Trophoblast cell (in vitro differentiated cells and primary cell): ENCODE results near the gene RPLP2.

Experiments
- DNase-seq, 2 donors: peaks; one replicate each; pipeline ENCODE4 v3.0.0-alpha.2; 2016
- H2AFZ ChIP-seq: 2 replicates; pipeline ENCODE4 v1.6.1; 2013; ENCODE audit warnings: low read length, moderate library complexity, mild to moderate bottlenecking; ENCODE audit not compliant: insufficient read depth, poor library complexity
- H2AK5ac ChIP-seq: 2 replicates; pipeline ENCODE4 v1.6.1; 2013; ENCODE audit warnings: mild to moderate bottlenecking, low read length
- H2BK120ac ChIP-seq: 2 replicates; pipeline ENCODE4 v1.6.1; 2013; ENCODE audit warnings: low read length, mild to moderate bottlenecking, moderate library complexity; ENCODE audit not compliant: insufficient read depth, poor library complexity
- H2BK12ac ChIP-seq: 2 replicates; pipeline ENCODE4 v1.6.1; 2013; ENCODE audit warnings: mild to moderate bottlenecking, low read length, moderate library complexity
- H2BK5ac ChIP-seq: 2 replicates; pipeline ENCODE4 v1.6.1; 2013; ENCODE audit warnings: low read length, low read depth, moderate library complexity, mild to moderate bottlenecking; ENCODE audit not compliant: poor library complexity
- H3K14ac ChIP-seq: 2 replicates; pipeline ENCODE4 v1.6.1; 2013; ENCODE audit warnings: mild to moderate bottlenecking, low read length
- H3K18ac ChIP-seq: 2 replicates; pipeline ENCODE4 v1.6.1; 2013; ENCODE audit warnings: mild to moderate bottlenecking, low read length
- H3K23ac ChIP-seq: 2 replicates; pipeline ENCODE4 v1.6.1; 2013; ENCODE audit warnings: low read length
- H3K27ac ChIP-seq: 2 replicates; pipeline ENCODE4 v1.5.1; 2013; ENCODE audit warnings: low read depth, mild to moderate bottlenecking, inconsistent platforms, low read length, moderate library complexity
- H3K27me3 ChIP-seq: 2 replicates; pipeline ENCODE4 v1.6.1; 2013; ENCODE audit warnings: inconsistent platforms, mild to moderate bottlenecking, low read length, moderate library complexity; ENCODE audit not compliant: insufficient read depth
- H3K36me3 ChIP-seq, 2 experiments: 1 replicate in 1 of 2; 2 replicates in 1 of 2; pipeline ENCODE4 v1.6.1; 2013; ENCODE audit warnings: low read length in 2 of 2, mild to moderate bottlenecking in 2 of 2, moderate library complexity in 1 of 2; ENCODE audit not compliant: insufficient read depth in 2 of 2, control insufficient read depth in 1 of 2
- H3K4ac ChIP-seq: 2 replicates; pipeline ENCODE4 v1.6.1; 2013; ENCODE audit warnings: low read depth, mild to moderate bottlenecking, low read length, moderate library complexity
- H3K4me1 ChIP-seq, 2 experiments: 1 replicate in 1 of 2; 2 replicates in 1 of 2; pipeline ENCODE4 v1.6.1; 2013; ENCODE audit warnings: low read length in 2 of 2, mild to moderate bottlenecking in 2 of 2, moderate library complexity in 1 of 2; ENCODE audit not compliant: insufficient read depth in 2 of 2, control insufficient read depth in 1 of 2
- H3K4me2 ChIP-seq: 2 replicates; pipeline ENCODE4 v1.6.1; 2013; ENCODE audit warnings: inconsistent platforms, mild to moderate bottlenecking, low read length, moderate library complexity
- H3K4me3 ChIP-seq: 2 replicates; pipeline ENCODE4 v1.5.1; 2013; ENCODE audit warnings: mild to moderate bottlenecking, low read depth, low read length, inconsistent platforms
- H3K79me1 ChIP-seq: one replicate; pipeline ENCODE4 v1.6.1; 2013; ENCODE audit warnings: low read length
- H3K79me2 ChIP-seq: 2 replicates; pipeline ENCODE4 v1.6.1; 2013; ENCODE audit warnings: low read length, mild to moderate bottlenecking; ENCODE audit not compliant: control insufficient read depth, insufficient read depth, poor library complexity
- H3K9ac ChIP-seq: 2 replicates; pipeline ENCODE4 v1.6.1; 2013; ENCODE audit warnings: mild to moderate bottlenecking, low read length
- H3K9me3 ChIP-seq: 2 replicates; pipeline ENCODE4 v1.6.1; 2013; ENCODE audit warnings: low read depth, mild to moderate bottlenecking, control low read depth, inconsistent platforms, low read length; ENCODE audit not compliant: insufficient read depth
- H4K12ac ChIP-seq: 2 replicates; pipeline ENCODE4 v1.6.1; 2013; ENCODE audit warnings: low read depth, mild to moderate bottlenecking, low read length, moderate library complexity
- H4K8ac ChIP-seq: 2 replicates; pipeline ENCODE4 v1.6.1; 2013; ENCODE audit warnings: low read depth, mild to moderate bottlenecking, low read length, moderate library complexity
- H4K91ac ChIP-seq: one replicate; pipeline ENCODE4 v1.6.1; 2013; ENCODE audit warnings: low read depth, mild to moderate bottlenecking, low read length, moderate library complexity
- WGBS: extraction: QIAGEN DNeasy Blood & Tissue Kit; methylation state at CpG from one replicate; pipeline ENCODE4 v1.1.7; 2013; ENCODE audit warnings: missing lambda C conversion rate; ENCODE audit not compliant: insufficient read length, insufficient coverage; ENCODE audit errors: extremely low coverage; 5-methylcytosine and 5-hydroxymethylcytosine counted together

Gene RPLP2

DNA sequence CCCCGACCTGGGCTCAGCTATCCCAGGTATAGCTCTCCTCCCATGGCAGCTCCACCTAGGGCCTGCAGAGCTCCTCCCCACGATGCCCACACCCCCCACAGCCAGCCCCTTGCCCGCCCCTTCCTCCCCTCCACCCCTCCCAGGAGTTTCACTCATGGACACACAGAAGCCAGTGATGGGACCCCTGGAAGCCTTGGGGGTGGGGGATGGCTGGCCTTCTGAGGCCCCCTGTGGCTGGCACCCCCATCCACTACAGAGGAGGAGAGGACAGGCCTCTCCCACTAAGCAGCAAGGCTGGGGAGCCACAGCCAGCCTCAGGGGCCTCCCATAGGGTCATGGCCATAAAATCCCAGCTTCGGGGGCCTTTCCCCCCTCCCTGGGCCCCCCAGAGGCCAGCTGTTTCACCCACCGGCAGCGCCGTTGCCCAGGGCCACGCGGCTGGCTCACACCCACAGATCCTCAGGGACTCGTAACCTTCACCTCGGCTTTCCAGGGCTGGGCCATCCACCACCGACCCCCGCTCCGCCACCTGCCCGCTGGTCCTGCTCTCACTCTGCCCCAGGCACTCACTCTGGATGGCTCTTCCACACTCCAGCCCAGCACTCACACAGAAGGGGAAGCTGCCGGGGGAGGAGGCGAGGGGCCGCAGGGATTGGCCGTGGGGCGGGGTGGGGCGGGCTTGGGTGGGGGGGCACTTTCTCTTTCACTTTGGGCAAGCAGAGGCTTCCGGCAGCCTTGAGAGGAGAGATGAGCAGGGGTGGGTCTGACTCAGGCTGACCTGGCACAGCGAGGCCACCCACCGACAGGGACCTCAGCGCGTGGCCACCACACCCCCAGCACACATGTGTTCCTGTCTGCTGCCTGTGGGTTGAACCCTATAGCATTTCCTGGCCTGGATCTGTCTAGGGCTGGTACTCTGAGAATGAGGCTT is 13.9 kb upstream of the RPLP2 start:
- Histone ChIP-seq H3K36me3 (peaks cover 56 to 57% of the 10 kb centered on the region in 2 experiments), H4K12ac (no peak overlapping the region), H2AFZ (no peak overlapping the region), H2BK120ac (no peak overlapping the region), H3K4me3 (no peak overlapping the region), H3K79me1 (peaks cover 6% of the 10 kb centered on the region), H3K27ac (no peak overlapping the region), H3K23ac (no peak overlapping the region), H3K9me3 (no peaks in the 10 kb centered on the region), H4K91ac (no peak overlapping the region), H3K9ac (no peak overlapping the region), H3K79me2 (peaks cover 6% of the 10 kb centered on the region), H3K18ac (peak overlapping the region; percentile 11), H3K14ac (no peak overlapping the region), H2BK12ac (no peak overlapping the region), H3K27me3 (no peaks in the 10 kb centered on the region), H3K4ac (no peak overlapping the region), H3K4me2 (no peak overlapping the region), H2BK5ac (no peak overlapping the region), H3K4me1 (peaks cover 14 to 17% of the 10 kb centered on the region in 2 experiments), H2AK5ac (no peak overlapping the region), H4K8ac (no peak overlapping the region)
- WGBS = no CpG with 5 or more reads among the region's 26 CpGs
- DNase-seq = peak in 1 of 2 donors; percentile 38

DNA sequence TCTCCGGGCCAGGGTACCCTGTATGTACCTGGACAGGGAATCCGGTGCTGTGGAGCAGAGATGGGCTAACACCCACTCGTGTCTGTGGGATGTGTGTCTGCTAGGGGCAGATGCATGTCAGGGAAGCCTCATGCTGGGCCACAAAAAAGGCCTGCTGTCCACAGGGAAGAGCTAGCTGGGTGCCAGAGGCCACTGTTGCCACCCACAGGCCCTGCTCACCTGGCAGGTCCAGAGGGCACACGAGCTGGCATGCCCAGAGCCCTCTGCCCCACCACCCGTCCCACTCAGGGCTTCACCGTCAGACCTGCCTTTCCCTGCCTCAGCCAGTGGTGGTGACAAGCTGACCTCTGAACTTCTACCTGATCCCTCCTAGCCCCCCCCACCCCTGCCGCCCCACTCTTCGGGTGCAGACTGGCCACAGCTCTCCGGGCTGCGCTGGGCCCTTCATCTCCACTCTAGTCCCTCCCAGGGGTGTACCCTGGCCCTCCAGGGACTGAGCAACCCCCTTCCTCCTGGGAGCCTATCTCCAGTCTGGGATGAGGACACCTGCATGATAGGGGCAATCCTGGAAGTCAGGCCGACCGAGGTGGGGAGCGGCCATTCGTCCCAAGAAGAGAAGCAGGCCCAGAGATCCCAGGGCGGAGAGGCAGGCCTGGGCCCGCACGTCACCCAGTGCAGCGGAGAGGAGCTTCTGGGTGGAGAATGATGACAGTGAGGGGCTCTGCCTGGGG is 13.0 kb upstream of the RPLP2 start:
- H2BK120ac ChIP-seq = no peak overlapping the region
- H4K91ac ChIP-seq = peak overlapping the region; percentile 21

DNA sequence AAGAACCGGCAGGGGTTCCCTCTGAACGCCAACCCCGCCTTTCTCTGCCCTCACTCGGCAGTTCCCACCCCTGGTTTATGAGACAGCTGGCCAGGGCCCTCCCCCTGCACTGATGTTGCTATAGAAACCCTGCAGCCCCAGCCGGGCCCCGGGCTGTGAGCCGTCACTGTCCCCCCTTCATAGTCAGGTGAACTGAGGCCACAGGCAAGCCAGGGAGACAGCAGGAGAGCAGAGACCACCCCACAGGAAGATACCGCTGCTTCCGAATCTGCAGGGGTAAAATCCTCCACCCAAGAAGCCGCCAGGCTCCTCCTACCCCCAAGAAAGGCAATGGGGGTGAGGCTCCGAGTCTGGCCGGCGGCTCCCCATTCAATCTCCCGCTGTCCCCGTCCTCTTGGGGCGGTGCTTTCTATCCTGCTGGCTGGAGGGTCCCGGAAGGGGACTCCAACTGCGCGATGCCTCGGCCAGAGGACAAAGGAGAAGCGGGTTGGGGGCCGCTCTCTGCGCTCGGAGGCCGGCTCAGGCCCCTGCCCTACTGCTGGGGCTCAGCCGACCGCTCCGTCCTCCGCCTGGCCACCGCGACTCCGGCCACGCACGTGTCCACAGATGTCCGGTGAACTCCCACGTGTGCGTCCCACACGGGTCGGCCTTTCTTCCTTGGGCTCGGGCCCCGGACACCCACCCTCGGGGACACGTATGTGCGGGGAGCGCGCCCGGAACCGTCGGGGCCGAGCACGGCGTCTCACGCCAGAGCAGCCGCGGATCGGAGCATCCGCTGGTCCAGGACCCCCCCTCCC is 12.3 kb upstream of the RPLP2 start:
- Histone ChIP-seq H3K14ac (peak overlapping the region; percentile 85), H4K12ac (peak overlapping the region; percentile 65), H2AFZ (peak overlapping the region; percentile 80), H3K27ac (peak overlapping the region; percentile 50), H3K4me1 (peaks cover 14 to 17% of the 10 kb centered on the region in 2 experiments), H3K18ac (peak overlapping the region; percentile 94), H4K91ac (peak overlapping the region; percentile 90), H2BK12ac (no peak overlapping the region), H3K23ac (no peak overlapping the region), H3K4ac (peak overlapping the region; percentile 63), H3K4me3 (peak overlapping the region; percentile 88), H3K9ac (peak overlapping the region; percentile 83), H3K9me3 (peaks cover 5% of the 10 kb centered on the region), H2BK120ac (peak overlapping the region; percentile 20), H3K4me2 (peak overlapping the region; percentile 92), H2BK5ac (peak overlapping the region; percentile 51), H3K79me1 (peaks cover 6% of the 10 kb centered on the region), H2AK5ac (peak overlapping the region; percentile 40), H4K8ac (peak overlapping the region; percentile 91), H3K79me2 (peaks cover 6% of the 10 kb centered on the region), H3K27me3 (no peaks in the 10 kb centered on the region), H3K36me3 (peaks cover 56 to 58% of the 10 kb centered on the region in 2 experiments)
- WGBS = no CpG with 5 or more reads among the region's 57 CpGs
- DNase-seq = no peak

More for the DNA sequence above, 13.0 kb upstream of the RPLP2 start:
- Histone ChIP-seq H4K8ac (peak overlapping the region; percentile 91), H3K4me3 (peak overlapping the region; percentile 88), H3K18ac (peak overlapping the region; percentile 3), H3K4me2 (peak overlapping the region; percentile 92), H3K27me3 (no peaks in the 10 kb centered on the region), H2AK5ac (peak overlapping the region; percentile 34), H2AFZ (no peak overlapping the region), H3K14ac (peak overlapping the region; percentile 2), H3K9ac (peak overlapping the region; percentile 0), H3K27ac (no peak overlapping the region), H4K12ac (peak overlapping the region; percentile 66), H3K9me3 (peaks cover 1% of the 10 kb centered on the region), H3K79me2 (peaks cover 6% of the 10 kb centered on the region), H2BK5ac (no peak overlapping the region), H3K36me3 (peaks cover 56 to 58% of the 10 kb centered on the region in 2 experiments), H3K79me1 (peaks cover 6% of the 10 kb centered on the region), H3K4me1 (peaks cover 14 to 17% of the 10 kb centered on the region in 2 experiments), H3K4ac (no peak overlapping the region), H2BK12ac (no peak overlapping the region), H3K23ac (no peak overlapping the region)
- peak in 1 of 2 donors; percentile 40 for DNase-seq
- no CpG with 5 or more reads among the region's 18 CpGs for WGBS
